Cardiac septum (tissue), 1 donor: Measurements from ENCODE around the gene DTX1. TPM values are rescaled to one million over a fixed set of nuclear protein-coding genes. Genes with fewer than 3 reads are reported as not detected.

Experiments used
- DNase-seq: peaks from one replicate; pipeline ENCODE4 v3.0.0-alpha.2; 2020; ENCODE audit warnings: low spot score
- intact Hi-C: fragments of 100-400 bp; cut with DNase I; formaldehyde crosslinking; loops from one replicate; pipeline ENCODE4 v1.14.0; 2022
- total RNA-seq: library from RNA; stranded (reverse); fragmentation: NEBNext Ultra II Directional; extraction: Animal tissue kit (Norgen Biotek cat#: 25700); gene quantifications from one replicate; pipeline ENCODE4 v1.2.1, GENCODE V29; 2021
- donor health status: DM: no; HTN: no; CAD: no.

The DTX1 gene
- total RNA-seq, 1 donor from 2014 or later = 2.6 TPM

DNA sequence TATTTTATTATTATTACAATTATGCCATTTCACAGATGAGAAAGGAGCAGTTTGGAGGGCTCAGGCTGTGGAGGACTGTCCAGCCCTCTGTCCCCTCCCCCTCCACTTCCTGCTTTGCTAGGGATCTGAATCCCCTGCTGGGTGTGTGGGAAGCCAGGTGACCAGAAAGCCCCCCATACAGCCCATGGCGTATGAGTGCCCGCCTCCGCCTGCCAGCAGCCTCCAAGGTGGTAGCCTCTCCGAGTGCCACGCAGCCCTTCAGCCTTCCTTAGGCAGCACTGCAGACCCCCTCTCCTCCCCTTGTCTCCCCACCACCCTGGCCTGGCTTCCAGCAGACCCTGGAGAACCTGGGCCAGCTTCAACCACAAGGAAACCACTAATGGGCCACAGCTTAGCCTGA, 12.6 kb downstream of the DTX1 start:
- intact Hi-C loops = no loop called here
- DNase-seq = no peak

DNA sequence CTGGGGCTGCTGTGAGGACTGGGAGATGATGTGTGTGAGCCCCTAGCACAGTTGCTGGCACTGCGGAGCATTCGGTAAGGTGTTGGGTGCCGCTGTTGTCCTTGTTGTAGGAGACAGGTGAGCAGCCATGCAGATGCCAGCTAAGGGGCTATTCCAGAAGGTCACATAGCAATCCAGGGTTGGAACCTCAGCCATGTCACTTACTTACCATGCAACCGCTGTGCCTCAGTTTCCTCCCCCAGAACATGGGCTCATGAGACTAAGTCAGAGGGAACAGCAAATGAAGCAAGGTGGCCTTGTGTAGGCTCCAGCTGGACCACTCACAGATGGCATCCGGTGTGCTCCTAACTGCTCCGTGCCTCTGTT, 13.2 kb downstream of the DTX1 start:
- no peak for DNase-seq
- intact Hi-C loops = no loop called here

DNA sequence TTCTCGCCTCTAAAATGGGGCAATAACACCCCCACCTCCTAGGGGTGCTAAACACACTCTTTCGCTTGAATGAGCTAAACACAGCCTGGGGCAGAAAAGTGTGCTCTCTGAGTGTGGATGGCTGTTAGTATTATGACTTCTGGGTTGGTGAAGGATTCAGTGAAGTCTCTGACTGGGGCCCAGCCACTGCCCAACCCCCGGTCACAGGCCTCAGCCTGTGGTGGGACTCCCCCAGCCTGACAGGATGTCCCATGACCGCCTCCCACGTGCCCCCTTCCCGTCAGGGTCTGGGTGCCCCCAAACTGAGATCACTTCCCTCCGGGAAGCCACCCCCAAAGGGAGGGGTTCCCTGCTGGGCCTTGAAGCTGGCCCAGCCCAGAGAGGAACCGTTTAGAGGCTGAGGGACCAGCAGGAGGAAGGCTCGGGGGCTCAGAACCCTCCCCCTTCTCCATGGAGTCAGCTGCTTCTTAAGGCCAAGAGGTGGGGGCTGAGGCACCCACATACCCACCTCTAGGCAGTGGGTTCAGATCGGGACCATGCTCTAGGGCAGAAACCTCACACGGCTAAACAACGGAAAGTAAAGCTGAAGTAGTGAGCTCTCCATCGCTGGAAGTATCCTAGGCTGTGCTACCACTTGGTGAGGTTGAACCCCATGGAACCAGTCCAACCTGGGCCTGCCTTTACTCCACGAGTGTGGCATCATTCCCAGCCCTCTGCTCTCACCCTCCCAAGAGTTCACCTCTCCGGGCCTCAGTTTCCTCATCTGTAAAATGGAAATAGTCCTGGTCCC, 13.8 kb downstream of the DTX1 start:
- intact Hi-C loops = no loop called here
- DNase-seq = no peak

DNA sequence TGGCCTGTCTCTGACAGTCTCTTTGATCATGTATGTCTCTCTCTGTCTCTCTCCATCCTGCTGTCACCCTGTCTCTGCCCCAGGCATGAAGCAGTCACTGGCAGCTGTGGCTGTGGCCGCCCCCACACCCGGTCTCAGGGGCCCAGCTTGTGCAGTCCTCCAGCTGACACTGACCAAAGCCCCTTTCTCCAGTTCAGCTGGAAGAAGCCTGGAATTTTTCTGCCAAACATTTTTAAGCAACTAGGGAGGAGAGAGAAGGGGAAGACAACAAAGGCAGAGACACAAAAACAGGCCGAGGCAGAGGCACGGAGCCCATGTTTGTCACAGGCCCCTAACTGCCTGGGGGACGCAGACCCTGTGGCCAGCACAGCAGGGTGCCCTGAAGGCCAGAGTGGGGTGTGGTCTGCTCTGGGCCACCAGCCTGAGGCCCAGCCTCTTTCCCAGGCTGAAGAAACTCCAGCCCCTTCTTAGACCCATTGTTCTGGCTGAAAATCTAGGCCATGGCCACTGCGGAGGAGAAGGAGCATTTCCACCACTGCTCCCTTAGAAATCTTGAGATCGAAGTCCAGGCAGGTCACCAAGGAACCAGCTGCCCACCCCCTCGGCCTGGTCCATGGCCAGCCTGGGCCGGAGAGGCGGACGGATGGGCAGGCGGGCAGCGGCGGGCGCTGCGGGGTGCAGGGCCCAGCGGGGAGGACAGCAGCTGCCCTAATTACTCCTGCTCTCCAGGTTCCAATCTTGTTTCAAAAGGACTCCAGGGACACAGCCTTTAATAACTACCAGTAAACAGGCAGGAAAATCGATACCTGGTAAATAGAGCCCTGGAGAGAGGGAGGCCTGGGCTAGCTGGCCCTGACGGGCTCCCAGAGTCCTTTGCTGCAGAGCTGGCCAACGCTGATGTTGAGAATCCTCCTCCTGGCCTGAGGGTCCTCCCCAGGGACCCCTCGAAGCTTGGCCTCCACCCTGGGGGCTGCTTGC, 14.9 kb downstream of the DTX1 start:
- no peak for DNase-seq
- intact Hi-C loops = no loop called here

DNA sequence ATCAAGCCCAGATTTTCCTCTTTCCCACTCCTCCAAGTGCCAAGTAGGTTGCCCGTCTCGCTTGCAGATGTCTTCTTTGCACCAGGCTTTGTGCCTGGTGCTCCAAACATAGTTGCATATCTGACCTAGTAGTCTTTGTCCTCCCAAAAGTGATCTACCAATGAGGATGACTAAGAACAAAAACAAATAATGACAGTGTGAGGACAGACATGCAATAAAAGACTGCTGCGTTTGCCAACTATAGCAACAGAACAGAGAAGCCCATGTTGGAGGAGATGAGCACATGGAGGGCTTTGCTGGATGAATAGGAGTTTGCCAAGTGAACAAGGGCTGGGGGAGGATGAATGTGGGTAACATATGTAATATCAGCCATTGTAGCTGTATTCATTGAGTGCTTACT, 15.6 kb downstream of the DTX1 start:
- intact Hi-C loops = no loop called here
- no peak for DNase-seq

DNA sequence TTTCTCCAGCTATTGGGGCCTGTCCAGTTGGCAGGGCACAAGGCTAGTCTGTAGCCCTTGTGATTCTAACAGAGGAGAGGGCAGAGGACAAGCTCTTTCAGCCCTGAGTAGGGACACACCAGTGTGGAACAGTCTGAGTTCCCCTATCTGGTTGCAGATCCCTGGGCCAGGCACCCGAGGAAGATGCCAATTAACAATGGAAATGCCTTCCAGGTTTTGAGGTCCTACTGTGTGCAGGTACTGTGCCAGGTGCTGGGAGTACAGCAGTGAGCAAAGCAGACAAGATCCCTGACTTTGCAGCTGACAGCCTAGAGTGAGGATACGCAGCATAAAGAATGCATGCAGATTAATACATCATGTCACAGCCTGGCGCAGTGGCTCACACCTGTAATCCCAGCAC, 17.1 kb downstream of the DTX1 start:
- no peak for DNase-seq
- intact Hi-C loops = no loop called here

DNA sequence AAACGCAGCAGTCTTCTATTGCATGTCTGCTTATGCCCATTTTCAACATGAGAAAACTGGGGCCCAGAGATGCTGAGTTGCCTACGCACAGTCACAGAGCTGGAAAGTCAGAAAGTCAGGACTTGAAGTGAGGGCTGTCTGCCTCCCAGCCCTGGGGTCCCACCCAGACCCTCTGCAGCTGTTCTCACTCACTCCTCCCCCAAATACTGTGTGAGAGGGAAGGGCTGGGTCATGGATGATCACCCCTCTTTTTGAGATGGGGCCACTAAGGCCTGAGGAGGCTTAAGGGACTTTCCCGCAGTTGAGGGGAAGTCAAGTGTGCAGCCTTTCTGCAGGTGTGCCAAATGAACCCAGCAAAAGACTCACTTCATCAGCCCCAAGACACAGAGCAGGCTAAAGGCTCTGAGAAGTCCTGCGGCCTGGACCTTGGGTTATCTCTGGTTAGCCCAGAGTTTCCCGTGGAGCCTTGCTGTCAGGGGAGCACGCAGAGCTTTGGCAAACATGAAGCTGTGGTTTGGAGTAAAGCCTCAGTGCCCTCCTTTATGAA, 18.7 kb downstream of the DTX1 start:
- intact Hi-C loops = no loop called here
- no peak for DNase-seq

DNA sequence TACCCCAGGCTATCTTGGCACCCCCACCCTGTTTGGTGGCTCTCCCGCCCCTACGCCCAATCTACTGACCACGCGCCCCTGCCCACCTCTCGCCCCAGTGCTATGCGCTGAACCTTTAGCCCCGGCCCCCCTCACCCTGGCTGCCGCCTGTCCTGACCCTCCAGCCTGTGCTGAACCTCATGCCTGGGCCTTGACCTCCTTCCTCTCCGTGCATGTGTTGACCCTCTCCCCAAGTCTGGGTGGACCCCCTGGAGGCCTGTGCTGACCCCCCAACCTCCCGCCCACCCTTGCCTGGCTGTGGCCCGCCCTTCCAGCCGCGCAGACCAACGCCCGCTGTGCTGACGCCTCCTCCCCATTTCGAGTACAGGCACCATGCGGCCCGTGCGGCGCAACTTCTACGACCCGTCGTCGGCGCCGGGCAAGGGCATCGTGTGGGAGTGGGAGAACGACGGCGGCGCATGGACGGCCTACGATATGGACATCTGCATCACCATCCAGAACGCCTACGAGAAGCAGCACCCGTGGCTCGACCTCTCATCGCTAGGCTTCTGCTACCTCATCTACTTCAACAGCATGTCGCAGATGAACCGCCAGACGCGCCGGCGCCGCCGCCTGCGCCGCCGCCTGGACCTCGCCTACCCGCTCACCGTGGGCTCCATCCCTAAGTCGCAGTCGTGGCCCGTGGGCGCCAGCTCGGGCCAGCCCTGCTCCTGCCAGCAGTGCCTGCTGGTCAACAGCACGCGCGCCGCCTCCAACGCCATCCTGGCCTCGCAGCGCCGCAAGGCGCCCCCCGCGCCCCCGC, 20.7 kb downstream of the DTX1 start:
- intact Hi-C loops = no loop called here
- no peak for DNase-seq

DNA sequence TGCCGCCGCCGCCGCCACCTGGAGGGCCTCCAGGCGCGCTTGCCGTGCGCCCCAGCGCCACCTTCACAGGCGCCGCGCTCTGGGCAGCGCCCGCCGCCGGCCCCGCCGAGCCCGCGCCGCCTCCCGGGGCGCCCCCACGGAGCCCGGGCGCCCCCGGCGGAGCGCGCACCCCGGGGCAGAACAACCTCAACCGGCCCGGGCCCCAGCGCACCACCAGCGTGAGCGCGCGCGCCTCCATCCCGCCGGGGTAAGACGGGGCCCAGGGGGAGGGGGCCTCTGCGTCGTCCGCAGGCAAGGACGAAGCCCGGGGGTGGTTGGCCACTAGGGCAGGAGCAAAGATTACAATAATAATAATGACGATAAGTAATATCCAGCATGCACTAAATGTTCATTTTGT, 21.3 kb downstream of the DTX1 start:
- no peak for DNase-seq
- intact Hi-C loops = no loop called here

DNA sequence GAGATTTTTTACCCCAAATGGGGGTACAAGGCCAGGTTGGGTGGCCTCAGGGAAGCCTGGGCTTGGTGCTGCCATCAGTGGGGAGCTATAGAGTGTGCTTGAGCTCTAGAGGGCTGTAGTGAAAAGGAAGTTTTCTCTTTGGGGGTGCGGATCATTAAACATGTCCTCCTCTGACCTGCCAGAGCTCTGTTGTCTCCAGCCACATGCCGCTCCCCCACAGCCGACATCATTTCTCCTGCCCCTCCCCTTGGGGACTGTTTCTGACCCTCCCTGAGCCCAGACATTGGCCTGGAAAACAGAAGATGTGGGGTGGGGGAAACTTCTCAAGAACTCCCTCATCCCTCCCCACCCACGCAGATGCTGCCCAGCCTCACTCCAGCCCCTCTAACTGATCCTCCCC, 25.3 kb downstream of the DTX1 start:
- intact Hi-C loops = no loop called here
- DNase-seq = no peak

DNA sequence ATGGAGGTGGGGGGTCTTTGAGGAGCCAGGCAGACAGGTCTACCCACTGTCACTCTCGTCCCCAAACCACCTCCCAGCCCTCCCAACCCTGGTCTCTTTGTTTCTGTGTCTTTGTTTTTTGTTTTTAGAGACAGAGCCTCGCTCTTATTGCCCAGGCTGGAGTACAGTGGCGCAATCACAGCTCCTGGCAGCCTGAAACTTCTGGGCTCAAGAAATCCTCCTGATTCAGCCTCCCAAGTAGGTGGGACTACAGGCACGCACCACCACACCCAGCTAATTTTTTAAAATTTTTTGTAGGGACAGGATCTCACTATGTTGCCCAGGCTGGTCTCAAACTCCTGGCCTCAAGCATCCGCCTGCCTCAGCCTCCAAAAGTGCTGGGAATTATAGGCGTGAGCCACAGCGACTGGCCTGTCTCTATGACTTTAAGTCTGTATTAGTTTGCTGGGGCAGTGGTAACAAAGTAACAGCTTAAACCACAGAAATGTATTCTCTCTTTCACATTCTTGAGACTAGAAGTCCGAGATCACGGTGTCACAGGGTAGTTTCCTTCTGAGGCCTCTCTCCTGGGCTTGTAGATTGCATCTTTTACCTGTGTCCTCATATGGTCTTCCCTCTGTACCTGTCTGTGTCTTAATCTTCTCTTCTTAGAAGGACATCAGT, 26.1 kb downstream of the DTX1 start:
- intact Hi-C loops = no loop called here

DNA sequence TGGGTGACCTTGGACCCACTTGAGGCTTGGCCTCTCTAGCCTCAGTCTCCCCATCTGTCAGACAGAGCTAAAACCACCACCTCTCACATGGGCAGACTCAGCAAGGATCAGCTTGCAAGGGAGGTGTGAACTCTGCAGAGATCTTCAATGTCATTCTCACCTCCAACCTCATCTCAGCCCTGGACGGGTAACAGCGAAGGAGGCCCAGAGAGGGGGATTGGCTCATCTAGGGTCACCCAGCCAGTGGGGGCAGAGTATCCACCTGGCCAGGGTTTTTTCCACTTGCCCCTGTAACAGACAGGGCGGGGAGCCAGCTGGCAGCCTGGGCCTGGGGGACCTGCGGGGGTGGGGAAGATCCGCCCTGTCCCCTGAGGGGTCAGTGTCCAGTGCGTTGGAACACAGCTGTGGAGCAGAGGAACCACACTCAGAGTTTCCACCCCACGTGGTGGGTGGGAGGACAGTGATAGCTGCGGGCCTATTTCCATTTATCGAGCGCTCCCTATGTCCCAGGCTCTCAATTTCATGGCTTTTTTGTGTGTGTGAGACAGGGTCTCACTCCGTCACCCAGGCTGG, 27.4 kb downstream of the DTX1 start:
- intact Hi-C loops = no loop called here
- no peak for DNase-seq

More for the DNA sequence above, 26.1 kb downstream of the DTX1 start:
- DNase-seq = no peak

DNA sequence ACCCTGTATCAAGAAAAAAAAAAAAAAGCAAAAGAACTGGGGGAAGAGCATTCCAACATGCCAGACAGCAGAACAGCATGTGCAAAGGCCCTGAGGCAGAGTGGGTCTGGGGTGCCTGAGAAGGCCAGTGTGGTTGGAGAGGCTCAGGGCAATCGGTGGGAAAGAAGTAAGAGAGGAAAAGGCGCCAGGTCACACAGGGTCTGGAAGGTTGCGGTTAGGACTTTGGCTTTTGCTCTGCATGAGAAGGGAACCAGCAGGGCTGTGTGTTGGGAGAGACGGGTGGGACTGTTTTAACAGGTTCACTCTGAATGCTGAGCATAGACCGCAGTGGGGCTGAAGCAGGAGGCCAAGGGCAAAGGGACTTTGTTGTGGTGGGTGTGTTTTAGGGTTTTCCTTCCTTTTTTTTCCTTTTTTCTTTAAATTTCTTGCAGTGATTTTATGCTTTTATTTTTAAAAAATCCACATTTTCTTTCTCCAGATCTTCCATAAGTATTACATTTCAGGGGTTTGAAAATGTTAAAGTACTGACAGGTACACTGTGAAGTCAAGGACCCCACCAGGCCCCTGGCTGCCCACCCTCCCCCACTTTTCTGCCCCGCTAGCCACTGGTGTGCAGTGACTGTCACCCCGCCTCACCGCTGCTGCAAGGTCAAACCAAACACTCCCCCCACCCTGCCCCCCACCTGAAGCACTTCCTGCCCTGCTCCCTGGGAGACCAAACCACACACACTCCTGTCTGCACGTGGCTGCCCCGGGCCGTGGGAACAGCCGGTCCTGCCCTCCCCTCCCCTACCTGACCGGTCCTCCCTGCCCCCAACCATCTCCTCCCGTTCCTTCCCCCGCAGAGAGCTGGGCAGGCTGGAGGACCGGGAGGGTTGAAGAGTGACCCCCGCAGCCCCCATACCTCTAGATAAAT, 30.0 kb downstream of the DTX1 start:
- no peak for DNase-seq
- intact Hi-C loops = no loop called here

DNA sequence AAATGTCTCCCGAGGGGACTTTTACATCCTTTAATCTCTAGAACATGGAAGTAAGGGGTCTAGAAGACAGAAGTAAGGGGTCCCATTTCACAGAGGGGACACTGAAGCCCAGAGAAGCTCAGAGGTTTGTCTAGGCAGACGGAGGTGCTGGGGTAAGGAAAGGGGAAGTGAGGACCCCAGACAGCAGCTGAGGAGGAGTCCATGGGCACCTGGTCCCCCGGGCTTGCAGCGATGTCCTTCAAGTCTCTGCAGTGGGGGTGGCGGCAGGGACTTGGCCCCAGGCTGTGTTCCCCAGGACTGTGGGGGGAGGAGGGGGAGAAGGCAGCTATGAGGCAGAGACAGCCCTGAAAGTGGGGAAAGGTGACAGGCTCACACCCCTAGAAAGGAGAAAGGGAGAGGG, 30.7 kb downstream of the DTX1 start:
- intact Hi-C loops = no loop called here
- no peak for DNase-seq

DNA sequence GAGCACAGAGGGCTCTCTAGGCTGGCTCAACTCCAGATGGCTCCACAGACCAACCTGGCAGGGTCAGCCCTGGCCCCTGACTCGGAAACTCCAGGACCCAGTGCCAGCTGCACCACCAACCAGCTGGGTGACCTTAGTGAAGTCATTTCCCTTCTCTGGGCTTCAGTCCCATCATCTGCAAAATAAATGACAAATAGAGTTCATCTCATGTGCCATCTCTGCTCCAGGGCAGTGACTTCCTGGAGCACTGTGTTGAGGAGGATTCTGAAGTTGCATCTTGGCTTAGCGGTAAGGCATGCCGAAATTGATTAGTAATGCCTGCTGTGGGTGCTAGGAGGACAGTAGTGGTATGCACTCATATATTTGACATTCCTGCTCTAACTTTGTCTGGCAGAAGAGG, 31.5 kb downstream of the DTX1 start:
- intact Hi-C loops = no loop called here
- DNase-seq = no peak

DNA sequence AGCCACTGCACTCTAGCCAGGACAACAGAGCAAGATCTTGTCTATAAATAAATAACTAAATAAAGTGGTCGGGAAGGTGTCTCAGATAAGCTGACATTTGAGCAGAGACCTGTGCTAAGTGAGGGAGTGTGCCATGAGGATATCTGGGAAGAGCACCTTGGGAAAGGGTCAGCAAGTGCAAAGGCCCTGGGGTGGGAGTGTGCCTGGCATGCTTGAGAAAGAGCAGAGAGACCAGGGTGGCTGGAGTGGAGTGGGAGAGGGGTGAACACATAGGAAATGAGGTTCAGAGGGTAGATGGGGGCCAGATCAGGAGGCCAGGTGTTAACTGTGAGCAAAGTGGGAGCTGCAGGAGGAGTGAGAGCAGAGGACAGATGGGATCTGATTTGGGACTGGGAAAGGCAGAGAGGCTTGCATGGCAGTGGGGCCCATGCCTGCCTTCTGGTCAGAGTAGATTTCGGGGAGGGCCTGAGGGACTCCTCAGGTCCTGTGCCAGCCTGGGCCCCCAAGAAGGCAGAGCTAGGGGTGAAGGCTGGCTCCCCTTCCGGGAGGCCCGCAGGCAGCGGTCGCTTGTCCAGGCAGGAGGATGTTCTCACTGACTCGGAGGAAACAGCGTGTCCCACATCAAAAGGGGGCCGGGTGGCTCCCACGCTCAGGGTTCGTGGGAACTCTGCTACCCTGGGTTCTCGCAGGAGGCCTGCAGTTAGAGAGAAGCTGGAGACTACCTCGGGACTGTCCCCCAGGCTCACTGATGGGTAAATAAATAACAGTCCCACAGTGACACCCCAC, 32.6 kb downstream of the DTX1 start:
- no peak for DNase-seq
- intact Hi-C loops = no loop called here

DNA sequence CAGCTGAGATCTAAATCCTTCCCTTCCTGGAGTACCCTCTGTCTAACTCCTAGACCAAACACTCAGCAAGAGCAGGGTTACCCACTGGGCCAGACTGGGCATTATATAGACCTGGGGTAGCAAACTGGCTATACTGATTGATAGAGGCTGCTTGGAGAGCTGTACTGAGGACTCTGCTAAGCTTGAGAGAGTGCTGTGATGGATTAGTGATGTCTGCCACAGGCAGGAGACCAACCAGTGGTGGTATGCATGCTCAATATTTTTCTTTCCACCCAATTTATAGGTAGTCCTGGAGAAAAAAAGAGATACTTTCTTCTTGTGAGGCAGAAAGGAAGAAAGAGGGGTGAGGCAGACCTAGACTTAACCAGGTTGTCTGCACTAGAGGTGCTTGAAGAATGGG, 33.3 kb downstream of the DTX1 start:
- intact Hi-C loops = no loop called here
- no peak for DNase-seq
